HEK293 (cell line): Measurements from ENCODE around the gene CA12.

Experiments used
- CTCF ChIA-PET: fragments of 350-600 bp; formaldehyde crosslinking; extraction: SDS; loops from one replicate; lab custom pipeline; 2021; ENCODE audit warnings: antibody characterized with exemption; lab: Yijun Ruan, JAX
- POLR2A ChIA-PET: fragments of 300-600 bp; formaldehyde crosslinking; extraction: SDS; loops from one replicate; lab custom pipeline; 2020; ENCODE audit warnings: antibody characterized with exemption, inconsistent platforms; lab: Yijun Ruan, JAX
- H3K27ac ChIP-seq: fragments of 200-500 bp; sonication (Bioruptor generic); 2 replicates; pipeline ENCODE4 v1.5.1; 2014; ENCODE audit warnings: low read depth, low read length, control low read depth, inconsistent platforms; ENCODE audit errors: extremely low read depth
- H3K36me3 ChIP-seq, 2 experiments: fragments of 200-500 bp in 1 of 2; sonication (Bioruptor generic) in 1 of 2; 1 replicate in 1 of 2; 2 replicates in 1 of 2; pipeline ENCODE4 v1.5.1; 2014 to 2017; ENCODE audit warnings: inconsistent platforms in 2 of 2, low read length in 2 of 2; ENCODE audit not compliant: control insufficient read depth in 2 of 2, insufficient read depth in 1 of 2
- H3K4me1 ChIP-seq: fragments of 200-500 bp; sonication (Bioruptor generic); 2 replicates; pipeline ENCODE4 v1.5.1; 2014; ENCODE audit warnings: mild to moderate bottlenecking, low read length, inconsistent platforms; ENCODE audit not compliant: control insufficient read depth, insufficient read depth
- H3K4me3 ChIP-seq: 2 replicates; pipeline ENCODE4 v1.5.1; 2011; ENCODE audit warnings: low read depth, mild to moderate bottlenecking, control low read depth, low read length, moderate library complexity
- H3K9me3 ChIP-seq: fragments of 200-500 bp; sonication (Bioruptor generic); 2 replicates; pipeline ENCODE4 v1.5.1; 2014; ENCODE audit warnings: low read depth, low read length, inconsistent platforms; ENCODE audit not compliant: control insufficient read depth, insufficient read depth
- GLI4 ChIP-seq: fragments of 450-650 bp; formaldehyde crosslinking; IDR thresholded peaks from 2 replicates; pipeline ENCODE4 v1.5.1; 2016; ENCODE audit warnings: missing biosample characterization, missing genetic modification characterization
- GLIS2 ChIP-seq: fragments of 450-650 bp; formaldehyde crosslinking; IDR thresholded peaks from 2 replicates; pipeline ENCODE4 v1.5.1; 2016; ENCODE audit warnings: missing biosample characterization, missing genetic modification characterization
- HOXA7 ChIP-seq: sonication (generic); formaldehyde crosslinking; IDR thresholded peaks from 2 replicates; pipeline ENCODE4 v1.8.1; 2022; ENCODE audit warnings: missing genetic modification reagents, borderline replicate concordance
- MYNN ChIP-seq: fragments of 450-650 bp; formaldehyde crosslinking; IDR thresholded peaks from 2 replicates; pipeline ENCODE4 v1.5.1; 2016; ENCODE audit warnings: missing biosample characterization, missing genetic modification characterization, borderline replicate concordance
- SCRT1 ChIP-seq: fragments of 450-650 bp; formaldehyde crosslinking; IDR thresholded peaks from 2 replicates; pipeline ENCODE4 v1.5.1; 2016; ENCODE audit warnings: missing biosample characterization, missing genetic modification characterization, borderline replicate concordance
- TCF7L2 ChIP-seq: IDR thresholded peaks from 2 replicates; pipeline ENCODE4 v1.6.1; 2011; ENCODE audit warnings: low read depth, mild to moderate bottlenecking, inconsistent platforms, low read length, moderate library complexity, borderline replicate concordance
- ZIC2 ChIP-seq: fragments of 450-650 bp; formaldehyde crosslinking; IDR thresholded peaks from 2 replicates; pipeline ENCODE4 v1.5.1; 2016; ENCODE audit warnings: missing biosample characterization, missing genetic modification characterization
- ZNF169 ChIP-seq: fragments of 450-650 bp; formaldehyde crosslinking; IDR thresholded peaks from 2 replicates; pipeline ENCODE4 v1.5.1; 2016; ENCODE audit warnings: missing biosample characterization, missing genetic modification characterization
- ZNF394 ChIP-seq: fragments of 450-650 bp; formaldehyde crosslinking; IDR thresholded peaks from 2 replicates; pipeline ENCODE4 v1.5.1; 2016; ENCODE audit warnings: missing biosample characterization, missing genetic modification characterization, mild to moderate bottlenecking, moderate library complexity, borderline replicate concordance
- ZNF785 ChIP-seq: fragments of 450-650 bp; formaldehyde crosslinking; IDR thresholded peaks from 2 replicates; pipeline ENCODE4 v1.5.1; 2016; ENCODE audit warnings: missing biosample characterization, missing genetic modification characterization
- ZSCAN23 ChIP-seq: fragments of 450-650 bp; formaldehyde crosslinking; IDR thresholded peaks from 2 replicates; pipeline ENCODE4 v1.5.1; 2016; ENCODE audit warnings: missing biosample characterization, missing genetic modification characterization
- ZXDB ChIP-seq: fragments of 450-650 bp; formaldehyde crosslinking; IDR thresholded peaks from 2 replicates; pipeline ENCODE4 v1.5.1; 2016; ENCODE audit warnings: missing biosample characterization, missing genetic modification characterization
- TF ChIP-seq, protein P1 (sequence below): fragments of 450-650 bp; formaldehyde crosslinking; IDR thresholded peaks from 2 replicates; pipeline ENCODE4 v1.5.1; 2017; ENCODE audit warnings: missing biosample characterization, missing genetic modification characterization
- TF ChIP-seq, protein P2 (sequence below): fragments of 450-650 bp; formaldehyde crosslinking; IDR thresholded peaks from 2 replicates; pipeline ENCODE4 v1.5.1; 2017; ENCODE audit warnings: missing biosample characterization, missing genetic modification characterization
- TF ChIP-seq, protein P3 (sequence below): sonication (generic); formaldehyde crosslinking; IDR thresholded peaks from 2 replicates; pipeline ENCODE4 v1.8.1; 2022; ENCODE audit warnings: mild to moderate bottlenecking, moderate library complexity, missing genetic modification reagents

CA12 gene

DNA sequence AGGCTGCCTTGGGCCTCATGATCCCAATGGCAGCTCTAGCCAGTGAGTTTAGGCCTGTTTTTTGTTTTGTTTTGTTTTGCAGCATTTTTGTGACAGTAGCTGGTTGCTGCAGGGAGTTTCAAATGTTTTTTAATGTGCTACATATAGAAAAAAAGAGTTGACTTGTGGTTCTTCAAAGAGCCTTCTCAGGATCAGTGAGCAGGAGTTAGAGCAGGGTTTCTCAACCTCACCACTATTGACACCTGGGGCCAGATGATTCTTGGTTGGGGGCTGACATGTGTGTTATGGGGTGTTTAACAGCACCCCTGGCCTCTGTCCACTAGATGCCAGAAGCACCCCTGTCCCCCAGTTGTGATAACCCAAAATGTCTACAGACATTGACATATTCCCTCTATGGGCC lies 86.3 kb downstream of the CA12 start:
- TF ChIP-seq TCF7L2 (no peak), GLI4 (tag by site-specific recombination) (no peak), ZNF169 (tag by site-specific recombination) (no peak), ZSCAN23 (tag by site-specific recombination) (no peak), MYNN (no peak), ZIC2 (tag by site-specific recombination) (no peak), HOXA7 (CRISPR knock-in tag) (no peak), ZNF785 (tag by site-specific recombination) (no peak), ZNF394 (tag by site-specific recombination) (no peak), SCRT1 (tag by site-specific recombination) (no peak)
- TF ChIP-seq, protein P1, sequence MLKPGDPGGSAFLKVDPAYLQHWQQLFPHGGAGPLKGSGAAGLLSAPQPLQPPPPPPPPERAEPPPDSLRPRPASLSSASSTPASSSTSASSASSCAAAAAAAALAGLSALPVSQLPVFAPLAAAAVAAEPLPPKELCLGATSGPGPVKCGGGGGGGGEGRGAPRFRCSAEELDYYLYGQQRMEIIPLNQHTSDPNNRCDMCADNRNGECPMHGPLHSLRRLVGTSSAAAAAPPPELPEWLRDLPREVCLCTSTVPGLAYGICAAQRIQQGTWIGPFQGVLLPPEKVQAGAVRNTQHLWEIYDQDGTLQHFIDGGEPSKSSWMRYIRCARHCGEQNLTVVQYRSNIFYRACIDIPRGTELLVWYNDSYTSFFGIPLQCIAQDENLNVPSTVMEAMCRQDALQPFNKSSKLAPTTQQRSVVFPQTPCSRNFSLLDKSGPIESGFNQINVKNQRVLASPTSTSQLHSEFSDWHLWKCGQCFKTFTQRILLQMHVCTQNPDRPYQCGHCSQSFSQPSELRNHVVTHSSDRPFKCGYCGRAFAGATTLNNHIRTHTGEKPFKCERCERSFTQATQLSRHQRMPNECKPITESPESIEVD (tag by site-specific recombination): no peak
- TF ChIP-seq, protein P2, sequence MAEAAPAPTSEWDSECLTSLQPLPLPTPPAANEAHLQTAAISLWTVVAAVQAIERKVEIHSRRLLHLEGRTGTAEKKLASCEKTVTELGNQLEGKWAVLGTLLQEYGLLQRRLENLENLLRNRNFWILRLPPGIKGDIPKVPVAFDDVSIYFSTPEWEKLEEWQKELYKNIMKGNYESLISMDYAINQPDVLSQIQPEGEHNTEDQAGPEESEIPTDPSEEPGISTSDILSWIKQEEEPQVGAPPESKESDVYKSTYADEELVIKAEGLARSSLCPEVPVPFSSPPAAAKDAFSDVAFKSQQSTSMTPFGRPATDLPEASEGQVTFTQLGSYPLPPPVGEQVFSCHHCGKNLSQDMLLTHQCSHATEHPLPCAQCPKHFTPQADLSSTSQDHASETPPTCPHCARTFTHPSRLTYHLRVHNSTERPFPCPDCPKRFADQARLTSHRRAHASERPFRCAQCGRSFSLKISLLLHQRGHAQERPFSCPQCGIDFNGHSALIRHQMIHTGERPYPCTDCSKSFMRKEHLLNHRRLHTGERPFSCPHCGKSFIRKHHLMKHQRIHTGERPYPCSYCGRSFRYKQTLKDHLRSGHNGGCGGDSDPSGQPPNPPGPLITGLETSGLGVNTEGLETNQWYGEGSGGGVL (tag by site-specific recombination): no peak
- TF ChIP-seq, all 188 proteins: peak for 0
- Histone ChIP-seq H3K27ac (no peak overlapping the region), H3K4me1 (no peaks in the 10 kb centered on the region), H3K36me3 (no peaks in the 10 kb centered on the region; a peak in 1 of 3 replicates), H3K4me3 (no peak overlapping the region), H3K9me3 (no peaks in the 10 kb centered on the region)
- ChIA-PET POLR2A (no interaction called here), CTCF (interaction anchor here (0.6 kb wide), 1 partner anchor 314 kb away, joined by 3 read pairs; no protein-coding TSS in a partner anchor)

DNA sequence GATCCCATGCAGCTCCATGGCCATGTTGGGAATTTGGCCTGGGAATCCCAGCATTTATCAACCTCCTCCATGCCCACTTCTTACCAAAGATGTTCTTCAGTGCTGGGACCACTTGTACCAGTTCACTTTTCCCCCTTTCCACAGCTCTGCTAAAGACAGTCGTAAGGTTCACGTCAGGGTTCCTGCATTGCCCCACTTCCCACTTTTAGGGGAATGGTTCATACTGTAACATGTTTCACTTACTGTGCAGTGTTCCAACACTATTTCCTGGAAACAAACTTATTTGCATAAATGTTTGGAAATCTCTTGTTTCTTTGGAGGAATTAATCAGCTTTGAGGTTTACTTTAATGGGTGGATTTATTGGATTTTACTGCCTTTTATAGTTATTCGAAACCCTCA lies 87.3 kb downstream of the CA12 start:
- no peak for TF ChIP-seq GLI4 (tag by site-specific recombination)
- Histone ChIP-seq H3K4me3 (no peak overlapping the region), H3K27ac (no peak overlapping the region), H3K36me3 (no peaks in the 10 kb centered on the region; a peak in 1 of 3 replicates), H3K4me1 (no peaks in the 10 kb centered on the region), H3K9me3 (no peaks in the 10 kb centered on the region)
- CTCF ChIA-PET: interaction anchor here (1.3 kb wide), 1 partner anchor 110 kb away, joined by 3 read pairs; no protein-coding TSS in a partner anchor
- POLR2A ChIA-PET: no interaction called here

DNA sequence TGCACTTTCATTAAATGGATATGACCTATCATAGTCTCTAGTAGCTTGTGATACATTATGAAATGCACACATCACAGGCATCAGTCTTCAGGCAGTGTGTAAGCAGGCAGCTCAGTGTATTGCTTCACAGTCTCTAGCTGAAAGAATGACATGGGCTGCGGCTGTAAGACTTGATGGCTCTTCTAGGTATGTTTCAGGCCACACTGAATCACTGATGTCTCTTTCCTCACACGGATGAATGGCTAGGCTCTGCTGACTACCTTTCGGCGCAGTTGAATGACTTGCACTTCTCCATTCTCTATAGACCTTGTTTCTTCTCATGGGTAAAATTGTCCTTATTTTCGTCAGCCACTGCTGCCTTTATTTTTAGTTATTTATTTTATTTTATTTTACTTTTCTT lies 88.9 kb downstream of the CA12 start:
- Histone ChIP-seq H3K36me3 (no peaks in the 10 kb centered on the region; a peak in 1 of 3 replicates), H3K4me3 (no peak overlapping the region), H3K27ac (no peak overlapping the region), H3K4me1 (no peaks in the 10 kb centered on the region), H3K9me3 (no peaks in the 10 kb centered on the region)
- TF ChIP-seq GLIS2 (tag by site-specific recombination): no peak
- TF ChIP-seq, protein P3, sequence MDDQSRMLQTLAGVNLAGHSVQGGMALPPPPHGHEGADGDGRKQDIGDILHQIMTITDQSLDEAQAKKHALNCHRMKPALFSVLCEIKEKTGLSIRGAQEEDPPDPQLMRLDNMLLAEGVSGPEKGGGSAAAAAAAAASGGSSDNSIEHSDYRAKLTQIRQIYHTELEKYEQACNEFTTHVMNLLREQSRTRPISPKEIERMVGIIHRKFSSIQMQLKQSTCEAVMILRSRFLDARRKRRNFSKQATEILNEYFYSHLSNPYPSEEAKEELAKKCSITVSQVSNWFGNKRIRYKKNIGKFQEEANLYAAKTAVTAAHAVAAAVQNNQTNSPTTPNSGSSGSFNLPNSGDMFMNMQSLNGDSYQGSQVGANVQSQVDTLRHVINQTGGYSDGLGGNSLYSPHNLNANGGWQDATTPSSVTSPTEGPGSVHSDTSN (CRISPR knock-in tag): no peak
- no peak for TF ChIP-seq ZXDB (tag by site-specific recombination)
- CTCF ChIA-PET: interaction anchor here (4.8 kb wide), 1 partner anchor 109 kb away, joined by 43 read pairs; no protein-coding TSS in a partner anchor
- POLR2A ChIA-PET: interaction anchor here (1.1 kb wide), 1 partner anchor 212 kb away, joined by 3 read pairs; the partner anchor contains the start of gene USP3
